ENCODE measurements around the gene STOML2. TPM values are rescaled to one million over a fixed set of nuclear protein-coding genes. Genes with fewer than 3 reads are reported as not detected.

STOML2 gene
- total and polyA plus RNA-seq, 9 of the 15 experiments (the other 6 are each of a cell fraction or from before 2014, with no cell fraction given), result 110 to 220 (median 174) TPM

GRCh38 chr9:35071814-35072460, 31.0 kb downstream of the STOML2 start (continued):
- no peak for TF ChIP-seq HINFP (tag; conservative IDR thresholded peaks at IDR 0.05; ENCODE audit: low read depth)
- TF ChIP-seq RAD51 (IDR thresholded peaks at IDR 0.05; ENCODE audit: borderline replicate concordance, low read depth), result no peak
- TF ChIP-seq BDP1 (IDR thresholded peaks at IDR 0.05; ENCODE audit: insufficient read depth, insufficient read length), result no peak
- TF ChIP-seq FOXM1 (IDR thresholded peaks at IDR 0.05; ENCODE audit: low read depth), result no peak
- no peak for TF ChIP-seq FOXM1 (CRISPR knock-in tag; IDR thresholded peaks at IDR 0.05; ENCODE audit: low read depth)
- peak; percentile 30; the same call in 1 of the 2 replicates for TF ChIP-seq ZBTB17 (CRISPR knock-in tag; IDR thresholded peaks at IDR 0.05)
- TF ChIP-seq PPARD (CRISPR knock-in tag; IDR thresholded peaks at IDR 0.05), result no peak
- TF ChIP-seq CHD4 (IDR thresholded peaks at IDR 0.05; ENCODE audit: insufficient read depth, insufficient replicate concordance, low read depth, low read length, poor library complexity, severe bottlenecking), result no peak
- no peak for TF ChIP-seq BACH1 (tag; IDR thresholded peaks at IDR 0.05)
- no peak for TF ChIP-seq CCAR2 (IDR thresholded peaks at IDR 0.05; ENCODE audit: low read depth, low read length)
- peak in 1 of 2 experiments; percentile 31; a peak in 1 of 4 replicates for TF ChIP-seq MAZ (CRISPR knock-in tag; conservative IDR thresholded peaks at IDR 0.05 in 1 of 2, IDR thresholded peaks at IDR 0.05 in 1 of 2)
- TF ChIP-seq HDAC2 (IDR thresholded peaks at IDR 0.05), result peak; percentile 24; the same call in 1 of the 2 replicates
- no peak for TF ChIP-seq ATF2 (CRISPR knock-in tag; IDR thresholded peaks at IDR 0.05)
- TF ChIP-seq THAP12 (CRISPR knock-in tag; IDR thresholded peaks at IDR 0.05), result no peak
- peak; percentile 18; the same call in 1 of the 2 replicates for TF ChIP-seq ZNF263 (CRISPR knock-in tag; IDR thresholded peaks at IDR 0.05; ENCODE audit: borderline replicate concordance)
- TF ChIP-seq CLOCK (CRISPR knock-in tag; IDR thresholded peaks at IDR 0.05; ENCODE audit: borderline replicate concordance), result no peak
- TF ChIP-seq FIP1L1 (IDR thresholded peaks at IDR 0.05; ENCODE audit: low read depth, low read length, poor library complexity, severe bottlenecking), result peak; percentile 85
- peak; percentile 36 for TF ChIP-seq PCBP1 (IDR thresholded peaks at IDR 0.05; ENCODE audit: low read depth, low read length, poor library complexity, severe bottlenecking)
- TF ChIP-seq ZFX (CRISPR knock-in tag; IDR thresholded peaks at IDR 0.05), result peak; percentile 97
